T-helper 2 cell (primary cell): Measurements from ENCODE around the gene HLA-G.

Experiments used
- DNase-seq, 5 experiments: peaks; one replicate each; pipeline versions ENCODE4 v3.0.0 to v3.0.0-alpha.2; 2012 to 2022

Gene HLA-G

DNA sequence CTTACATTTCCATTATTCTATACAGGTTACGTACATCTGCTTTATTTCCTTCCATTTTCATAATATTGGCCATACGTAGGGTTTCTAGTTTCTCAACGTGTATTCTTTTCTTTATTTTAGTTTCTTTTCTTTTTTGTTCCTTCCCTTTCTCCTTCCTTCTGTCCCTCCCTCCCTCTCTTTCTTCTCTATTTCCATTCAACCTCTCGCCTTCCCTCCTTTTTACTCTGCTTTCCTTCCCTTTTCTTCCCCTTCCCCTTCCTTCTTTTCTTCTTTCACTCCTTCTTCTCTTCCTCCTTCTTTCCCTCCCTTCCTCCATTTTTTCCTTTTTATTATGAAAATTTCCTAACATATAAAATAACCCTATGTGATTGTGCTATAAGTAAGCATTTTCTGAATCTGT lies 8.7 kb upstream of the HLA-G start:
- DNase-seq: no peak

DNA sequence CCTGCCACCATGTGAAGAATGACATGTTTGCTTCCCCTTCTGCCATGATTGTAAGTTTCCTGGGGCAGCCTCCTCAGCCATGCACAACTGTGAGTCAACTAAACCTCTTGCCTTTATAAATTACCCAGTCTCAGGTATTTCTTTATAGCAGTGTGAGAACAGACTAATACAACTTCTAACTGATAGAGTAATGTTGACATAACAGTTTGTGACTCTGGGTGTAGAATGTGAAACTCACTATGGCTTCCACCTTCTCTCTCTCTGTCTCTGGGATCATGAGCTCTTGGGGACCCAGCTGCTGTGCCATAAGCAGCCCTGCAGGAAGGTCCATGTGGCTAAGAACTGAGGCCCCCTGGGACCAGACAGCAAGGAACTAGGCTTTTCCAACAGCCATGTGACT lies 3.5 kb upstream of the HLA-G start:
- DNase-seq: no peak

DNA sequence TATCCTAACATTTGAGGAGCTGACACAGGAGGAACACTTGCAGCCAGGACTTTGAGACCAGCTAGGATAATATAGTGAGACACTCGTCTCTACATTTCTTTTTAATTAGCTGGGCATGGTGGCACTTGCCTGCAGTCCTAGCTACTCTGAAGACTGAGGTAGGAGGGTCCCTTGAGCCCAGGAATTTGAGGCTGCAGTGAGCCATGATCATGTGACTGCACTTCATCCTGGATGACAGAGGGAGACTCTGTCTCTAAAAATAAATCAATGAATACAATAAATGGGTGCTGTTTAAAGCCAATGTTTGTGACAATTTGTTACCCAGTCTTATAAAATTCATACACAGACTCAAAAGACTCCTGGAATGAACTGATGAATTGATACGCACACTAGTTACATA lies 1.8 kb upstream of the HLA-G start:
- DNase-seq: no peak

DNA sequence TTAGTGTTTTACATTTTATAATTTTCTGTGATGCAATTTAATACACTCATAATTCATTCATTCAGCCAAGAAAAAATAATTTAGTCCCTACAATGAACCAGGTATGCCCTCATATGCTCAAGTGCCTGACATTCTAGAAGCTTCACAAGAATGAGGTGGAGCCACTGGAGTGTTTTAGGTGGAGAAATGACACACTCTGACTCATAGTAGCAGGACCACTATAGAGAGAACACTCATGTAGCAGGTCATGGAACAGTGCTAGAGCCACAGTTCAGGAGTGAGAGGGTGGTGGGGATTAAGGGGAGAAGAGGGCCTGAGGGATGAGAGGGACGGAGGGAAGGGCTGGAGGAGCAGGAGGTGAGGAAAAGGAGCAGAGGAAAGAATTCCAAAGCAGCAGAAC lies 1.4 kb upstream of the HLA-G start:
- no peak for DNase-seq

DNA sequence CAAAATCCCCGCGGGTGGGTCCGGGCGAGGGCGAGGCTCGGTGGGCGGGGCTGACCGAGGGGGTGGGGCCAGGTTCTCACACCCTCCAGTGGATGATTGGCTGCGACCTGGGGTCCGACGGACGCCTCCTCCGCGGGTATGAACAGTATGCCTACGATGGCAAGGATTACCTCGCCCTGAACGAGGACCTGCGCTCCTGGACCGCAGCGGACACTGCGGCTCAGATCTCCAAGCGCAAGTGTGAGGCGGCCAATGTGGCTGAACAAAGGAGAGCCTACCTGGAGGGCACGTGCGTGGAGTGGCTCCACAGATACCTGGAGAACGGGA lies 809 bp downstream of the HLA-G start:
- peak in 1 of 5 experiments; percentile 16 for DNase-seq

DNA sequence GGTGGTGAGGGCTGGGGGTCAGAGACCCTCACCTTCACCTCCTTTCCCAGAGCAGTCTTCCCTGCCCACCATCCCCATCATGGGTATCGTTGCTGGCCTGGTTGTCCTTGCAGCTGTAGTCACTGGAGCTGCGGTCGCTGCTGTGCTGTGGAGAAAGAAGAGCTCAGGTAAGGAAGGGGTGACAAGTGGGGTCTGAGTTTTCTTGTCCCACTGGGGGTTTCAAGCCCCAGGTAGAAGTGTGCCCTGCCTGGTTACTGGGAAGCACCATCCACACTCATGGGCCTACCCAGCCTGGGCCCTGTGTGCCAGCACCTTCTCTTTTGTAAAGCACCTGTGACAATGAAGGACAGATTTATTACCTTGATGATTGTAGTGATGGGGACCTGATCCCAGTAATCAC lies 2.1 kb downstream of the HLA-G start:
- no peak for DNase-seq

DNA sequence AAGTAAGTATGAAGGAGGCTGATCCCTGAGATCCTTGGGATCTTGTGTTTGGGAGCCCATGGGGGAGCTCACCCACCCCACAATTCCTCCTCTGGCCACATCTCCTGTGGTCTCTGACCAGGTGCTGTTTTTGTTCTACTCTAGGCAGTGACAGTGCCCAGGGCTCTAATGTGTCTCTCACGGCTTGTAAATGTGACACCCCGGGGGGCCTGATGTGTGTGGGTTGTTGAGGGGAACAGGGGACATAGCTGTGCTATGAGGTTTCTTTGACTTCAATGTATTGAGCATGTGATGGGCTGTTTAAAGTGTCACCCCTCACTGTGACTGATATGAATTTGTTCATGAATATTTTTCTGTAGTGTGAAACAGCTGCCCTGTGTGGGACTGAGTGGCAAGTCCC lies 2.8 kb downstream of the HLA-G start:
- DNase-seq: no peak

DNA sequence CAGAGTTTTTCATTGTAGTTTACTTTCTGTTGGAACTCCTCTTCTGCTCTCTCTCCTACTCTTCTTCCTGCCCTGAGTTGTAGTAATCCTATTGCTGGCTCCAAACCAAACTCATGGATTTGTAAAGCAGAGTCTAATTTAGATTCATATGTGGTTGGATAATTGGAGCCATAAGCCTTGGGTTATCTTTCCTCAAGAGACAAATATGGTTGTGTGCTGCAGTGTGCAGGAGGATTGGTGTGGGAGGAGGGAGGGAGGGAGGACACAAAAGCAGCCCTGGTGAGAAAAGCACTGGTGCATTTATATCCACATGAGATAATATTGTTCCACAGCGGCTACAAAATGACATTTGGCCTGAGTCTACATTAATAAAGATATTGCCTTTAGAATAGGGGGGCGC lies 4.2 kb downstream of the HLA-G start:
- DNase-seq: no peak

DNA sequence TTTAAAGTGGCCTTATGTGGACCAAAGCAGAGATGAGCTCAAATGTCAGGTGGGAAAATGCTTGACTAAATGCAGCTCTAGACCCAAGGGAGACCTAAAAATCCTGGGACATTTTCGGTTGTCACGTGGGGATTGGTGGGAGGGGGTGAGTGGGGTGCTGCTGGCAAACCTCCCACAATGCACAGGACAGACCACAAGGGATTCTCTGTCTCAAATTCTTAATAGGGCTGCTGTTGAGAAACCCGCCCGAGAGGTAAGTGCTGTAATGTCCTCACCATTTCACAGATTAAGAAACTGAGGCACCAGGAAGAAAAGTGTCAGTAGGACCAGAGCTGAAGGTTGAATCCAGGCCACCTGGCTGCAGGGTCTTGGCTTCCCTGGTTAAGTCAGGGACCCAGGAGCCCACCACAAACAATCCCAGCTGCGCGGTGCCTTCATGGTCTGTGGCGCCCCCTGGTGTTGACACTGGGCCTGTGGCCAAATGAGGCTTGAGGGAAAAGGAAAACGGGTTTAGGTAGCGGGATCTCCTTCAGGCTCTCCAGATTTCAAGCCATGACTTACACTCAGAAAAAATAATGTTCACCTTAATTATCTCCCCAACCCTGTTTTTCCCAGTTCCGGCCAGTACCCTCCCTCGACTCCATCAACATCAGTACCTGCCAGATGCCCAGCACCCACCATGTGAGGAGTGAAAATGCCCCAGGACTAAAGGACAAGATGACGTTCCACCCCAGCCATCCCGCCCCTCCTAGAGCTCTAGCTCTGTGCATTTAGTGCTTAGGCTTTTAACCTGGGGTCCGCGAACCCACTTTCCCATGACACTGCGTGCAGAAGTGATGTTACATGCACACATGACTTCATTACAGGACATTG lies 7.2 kb downstream of the HLA-G start:
- DNase-seq: peak in 3 of 5 experiments; percentile 24 to 45 (median 38)

DNA sequence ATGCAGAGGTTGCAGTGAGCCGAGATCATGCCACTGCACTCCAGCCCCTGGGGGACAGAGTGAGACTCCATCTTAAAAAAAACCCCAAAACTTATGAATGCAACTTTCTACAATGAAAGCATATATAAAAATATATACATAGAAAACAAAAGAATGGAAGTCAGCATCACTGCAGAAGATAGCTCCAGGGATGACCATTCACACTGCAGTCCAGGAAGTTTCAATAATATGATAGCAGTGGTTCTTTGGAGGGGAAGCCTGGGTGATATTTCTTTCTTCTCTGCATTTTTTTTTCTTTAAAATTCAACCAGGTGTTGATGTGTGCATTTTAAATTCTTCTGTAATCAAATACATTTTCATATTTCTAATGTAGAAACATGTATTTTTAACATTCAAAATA lies 12.3 kb downstream of the HLA-G start:
- DNase-seq: no peak

DNA sequence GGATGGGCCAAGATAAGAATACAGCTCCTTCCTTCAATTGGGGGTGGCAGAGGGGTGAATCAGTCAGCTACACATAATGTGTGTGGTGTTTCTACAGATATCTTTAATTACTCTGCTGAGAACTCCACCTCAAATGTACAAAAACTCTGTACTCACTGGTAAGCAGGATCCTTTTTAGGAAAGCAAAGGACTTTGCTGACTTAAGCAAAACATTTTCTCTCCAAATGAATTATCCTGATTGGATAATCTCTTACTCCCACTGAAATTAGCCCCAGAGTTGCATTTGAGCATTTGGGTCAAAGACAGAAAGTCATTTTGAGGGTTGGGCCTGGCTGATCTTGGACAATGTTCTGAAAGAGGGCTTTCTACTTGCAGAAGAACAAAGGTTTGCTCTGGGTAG lies 13.4 kb downstream of the HLA-G start:
- DNase-seq: no peak

DNA sequence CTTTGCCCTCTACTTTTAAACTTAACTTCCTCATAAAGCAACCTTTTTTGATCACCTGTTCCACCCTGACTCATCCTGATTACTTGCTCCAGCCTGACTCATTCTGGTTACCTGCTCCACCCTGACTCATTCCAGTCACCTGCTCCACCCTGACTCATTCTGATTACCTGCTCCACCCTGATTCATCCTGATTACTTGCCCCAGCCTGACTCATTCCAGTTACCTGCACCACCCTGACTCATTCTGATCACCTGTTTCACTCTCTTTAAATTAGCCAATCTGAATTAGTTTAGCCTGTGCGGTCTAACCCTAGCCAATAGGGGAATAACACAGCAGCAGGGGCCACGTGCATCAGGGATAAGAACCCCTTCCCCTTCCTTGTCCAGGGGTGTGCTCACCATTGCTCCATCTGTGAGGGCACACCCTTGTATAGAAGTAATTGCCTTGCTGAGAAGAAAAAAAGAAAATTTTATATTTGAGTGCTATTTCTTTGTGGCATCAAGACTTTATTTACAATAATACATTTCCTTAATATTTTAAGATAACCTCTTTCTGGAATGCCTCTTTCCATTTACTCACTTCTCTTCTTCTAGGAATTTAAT lies 17.9 kb downstream of the HLA-G start:
- peak in 2 of 5 experiments; percentile 39 to 71 for DNase-seq

DNA sequence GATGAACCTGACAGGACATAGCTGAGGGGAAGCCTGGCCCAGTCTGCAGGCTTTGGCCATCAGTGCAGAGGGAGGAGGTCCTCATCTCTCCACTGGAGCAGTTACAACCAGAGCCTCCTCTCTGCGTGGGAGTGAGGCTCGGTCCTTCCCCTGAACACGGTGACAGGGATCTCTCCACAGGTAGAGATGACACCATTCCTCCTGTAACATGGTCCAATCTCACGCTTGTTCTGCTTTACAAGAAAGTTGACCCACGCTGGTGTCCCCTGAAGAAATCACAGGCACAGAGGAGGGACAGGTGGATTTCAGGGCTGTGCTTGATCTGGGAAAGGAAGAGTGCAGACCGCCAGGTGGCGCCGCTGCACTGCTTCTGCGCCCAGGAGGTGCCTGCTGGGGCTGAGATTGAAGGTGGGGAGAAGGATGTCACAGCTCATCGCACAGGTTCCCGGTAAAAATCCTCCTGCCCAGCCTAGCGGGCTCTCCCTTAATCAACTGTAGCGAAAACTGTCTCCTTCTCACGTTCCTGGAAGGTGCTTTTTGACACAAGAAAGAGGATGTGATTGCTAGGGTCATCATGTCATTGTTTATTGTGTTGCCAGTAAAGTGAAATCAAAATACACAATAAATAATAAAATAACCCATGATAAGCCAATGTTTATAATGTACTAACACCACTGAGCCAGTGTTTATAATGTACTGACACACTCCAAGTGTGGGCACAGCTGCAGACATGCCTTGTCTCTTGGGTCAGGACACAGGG lies 20.4 kb downstream of the HLA-G start:
- peak; percentile 69 to 78 (median 75) for DNase-seq

DNA sequence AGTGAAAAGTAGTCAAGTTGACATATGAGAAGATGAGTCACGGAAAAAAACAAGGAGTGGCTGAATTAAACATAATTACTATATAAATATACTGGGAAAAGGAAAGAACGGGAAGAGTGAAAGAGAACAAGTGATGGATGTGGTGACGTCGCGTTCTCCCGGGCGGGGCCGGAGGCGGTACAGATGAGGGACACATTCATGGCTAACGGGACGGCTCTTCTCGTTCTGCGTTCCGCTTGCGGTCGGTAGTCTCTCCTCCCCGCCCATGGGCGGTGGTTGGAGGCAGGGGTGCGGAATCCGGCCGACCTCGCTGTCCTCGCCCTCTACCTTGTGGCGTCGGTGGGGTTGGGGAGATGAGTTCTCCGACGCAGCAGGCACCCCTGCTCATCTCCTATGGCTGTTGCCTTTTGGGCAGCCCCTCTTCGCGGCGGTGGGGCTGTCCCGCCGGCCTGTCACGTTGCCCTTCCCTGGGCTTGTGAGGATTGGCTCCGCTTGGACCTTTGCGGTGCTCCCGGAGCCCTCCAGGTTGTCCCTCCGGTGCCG lies 22.5 kb downstream of the HLA-G start:
- peak in 1 of 5 experiments; percentile 35 for DNase-seq

DNA sequence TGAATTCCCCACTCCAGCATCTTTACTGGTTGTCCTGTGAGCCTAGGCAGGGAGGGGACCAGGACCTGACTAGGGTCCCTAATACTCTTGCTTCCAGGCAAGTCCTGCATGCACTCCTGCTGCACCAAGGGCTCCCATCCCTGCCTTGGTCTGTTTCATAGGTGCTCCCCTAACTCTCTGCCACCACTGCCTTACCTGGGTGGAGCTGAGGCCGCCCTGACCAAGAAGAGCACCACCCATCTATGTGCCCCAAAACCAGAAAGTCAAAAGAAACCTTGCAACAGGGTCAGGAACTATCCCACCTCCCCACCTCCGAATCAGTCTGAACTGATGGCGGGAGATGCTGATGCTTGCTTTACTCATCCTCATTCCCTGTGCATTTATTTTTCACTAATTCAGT lies 23.6 kb downstream of the HLA-G start:
- DNase-seq: no peak

DNA sequence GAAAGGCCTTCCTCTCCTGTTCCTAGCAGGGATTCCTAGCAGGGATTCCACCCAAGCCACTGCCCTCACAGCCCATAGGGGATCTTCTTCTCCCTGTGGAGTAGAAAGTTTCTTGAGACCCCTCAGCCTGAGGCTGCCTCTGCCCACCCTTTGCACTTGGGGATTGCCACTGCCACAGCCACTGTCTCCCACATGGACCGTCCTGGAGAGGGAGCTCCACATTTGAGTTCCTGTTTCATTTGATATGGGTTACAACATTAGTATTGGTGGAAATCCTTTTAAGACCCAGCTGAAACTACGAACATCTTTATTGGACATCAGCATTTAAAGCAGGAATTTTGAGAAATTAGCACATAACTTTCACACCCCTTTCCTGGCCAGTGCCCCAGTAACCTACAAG lies 25.6 kb downstream of the HLA-G start:
- no peak for DNase-seq

DNA sequence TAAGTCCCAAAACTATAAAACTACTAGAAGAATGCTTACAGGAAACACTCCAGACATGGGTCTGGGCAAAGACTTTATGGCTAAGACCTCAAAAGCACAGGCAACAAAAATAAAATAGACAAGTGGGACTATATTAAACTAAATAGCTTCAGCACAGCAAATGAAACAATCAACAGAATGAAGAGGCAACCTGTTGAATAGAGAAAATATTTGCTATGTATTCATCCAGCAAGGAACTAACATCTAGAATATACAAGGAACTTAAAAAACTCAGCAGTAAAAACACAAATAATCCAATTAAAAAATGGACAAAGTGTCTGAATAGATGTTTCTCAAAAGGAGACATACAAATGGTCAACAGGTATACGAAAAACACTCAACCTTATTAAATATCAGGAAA lies 30.4 kb downstream of the HLA-G start:
- DNase-seq: no peak

DNA sequence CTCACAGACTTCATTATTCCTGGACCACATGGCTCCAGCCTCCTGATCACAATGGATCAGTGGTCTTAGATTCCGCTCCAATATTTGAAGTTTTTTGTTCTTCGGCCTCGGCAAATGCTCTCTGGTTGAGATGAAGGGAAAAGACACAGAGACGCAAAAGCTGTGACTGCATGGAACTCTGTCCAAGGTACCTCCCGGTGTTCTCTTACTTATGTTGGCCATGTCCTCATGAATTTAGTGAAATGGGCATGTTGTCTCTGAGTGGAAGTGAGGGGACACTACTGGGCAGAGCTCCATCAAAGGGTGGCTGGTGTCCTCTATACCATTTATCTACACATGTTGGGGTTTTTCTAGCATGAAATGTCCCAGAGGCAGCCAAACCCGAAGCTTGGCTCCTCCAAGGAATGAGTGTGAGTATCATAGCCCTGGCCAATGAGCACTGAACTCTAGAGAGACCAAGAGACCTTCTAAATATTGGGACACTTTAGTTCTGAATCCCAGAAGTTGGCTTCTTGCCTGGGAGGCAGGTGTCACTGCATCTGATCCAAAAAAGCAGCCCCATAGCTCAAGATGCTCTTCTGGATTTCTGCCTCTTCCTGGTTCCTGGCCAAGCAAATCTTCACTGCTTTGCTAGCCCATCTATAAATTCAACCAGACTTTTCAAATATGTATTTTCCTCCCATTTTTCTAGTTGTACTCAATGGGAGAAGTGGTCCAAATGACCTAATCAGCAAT lies 34.1 kb downstream of the HLA-G start:
- DNase-seq: no peak

DNA sequence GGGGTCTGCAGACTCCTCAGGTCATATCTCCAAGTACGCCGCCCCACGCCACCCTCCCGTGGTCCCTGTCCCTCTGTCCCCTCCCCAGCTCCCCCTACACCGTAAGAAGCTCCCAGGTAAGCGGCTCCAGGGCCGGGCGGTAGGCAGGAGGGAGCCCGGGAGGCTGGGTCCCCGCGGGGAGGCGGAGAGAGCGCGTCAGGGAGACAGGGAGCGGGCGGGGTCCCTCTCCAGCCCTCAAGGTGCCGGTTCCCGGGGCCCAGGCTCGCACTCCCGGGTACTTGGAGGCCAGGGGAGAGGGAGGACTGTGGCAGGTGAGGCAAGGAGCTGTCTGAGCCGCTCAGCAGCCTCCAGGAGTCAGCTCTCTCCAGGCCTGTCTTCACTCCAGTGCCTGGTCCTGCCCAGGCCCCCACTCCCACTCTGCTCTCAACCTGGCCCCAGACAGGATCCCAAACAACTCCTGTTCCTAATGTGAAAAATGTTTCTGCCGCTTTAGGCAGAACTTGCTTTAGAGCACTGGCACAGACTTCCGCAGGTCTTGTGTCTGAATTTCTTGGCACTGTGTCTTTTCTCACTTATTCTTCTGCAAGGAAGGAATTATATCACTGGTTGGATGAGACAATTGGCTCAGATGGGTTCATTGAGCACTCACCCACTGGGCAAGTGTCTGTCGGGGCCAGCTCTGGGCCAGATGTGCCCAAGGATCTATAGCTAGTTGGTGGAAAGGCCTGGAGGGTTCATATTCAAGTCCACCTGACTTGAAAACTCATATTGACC lies 36.6 kb downstream of the HLA-G start:
- DNase-seq: no peak

DNA sequence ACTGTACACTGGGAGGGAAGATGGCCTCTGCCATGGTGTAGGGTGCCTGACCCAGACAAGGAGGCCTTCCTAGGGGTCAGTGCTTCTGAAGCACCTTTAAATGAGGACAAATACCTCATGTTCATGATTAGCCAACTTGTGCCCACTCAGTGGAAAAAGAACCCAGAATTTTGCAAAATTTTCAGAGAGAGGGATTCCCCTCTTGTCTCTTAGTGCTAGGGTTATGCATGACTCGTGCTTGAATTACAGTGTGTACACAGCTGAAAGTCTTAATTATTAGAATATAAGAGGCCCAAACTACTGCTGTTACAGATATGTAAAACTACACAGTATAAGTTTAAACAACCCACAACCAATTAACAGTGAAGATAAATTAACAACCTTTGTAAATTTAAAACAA lies 38.0 kb downstream of the HLA-G start:
- no peak for DNase-seq

DNA sequence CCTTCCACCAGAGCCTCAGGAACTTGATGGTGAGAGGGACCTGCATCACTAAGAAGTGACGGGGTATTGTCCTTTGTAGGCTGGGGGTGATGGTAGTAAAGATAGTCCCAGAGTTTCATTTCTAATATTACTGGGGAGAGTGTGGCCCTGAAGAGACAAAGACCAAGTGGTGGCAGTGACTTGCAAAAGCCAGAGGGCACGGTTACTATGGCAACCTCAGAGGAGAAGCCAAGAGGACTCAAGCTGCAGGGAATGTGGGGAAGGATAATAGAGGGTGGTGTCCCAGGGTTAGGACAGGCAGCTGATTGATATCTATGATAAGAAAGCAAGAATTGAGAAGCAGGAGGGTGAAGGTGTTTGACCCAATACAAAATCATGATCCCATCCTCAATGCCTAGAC lies 42.5 kb downstream of the HLA-G start:
- no peak for DNase-seq

DNA sequence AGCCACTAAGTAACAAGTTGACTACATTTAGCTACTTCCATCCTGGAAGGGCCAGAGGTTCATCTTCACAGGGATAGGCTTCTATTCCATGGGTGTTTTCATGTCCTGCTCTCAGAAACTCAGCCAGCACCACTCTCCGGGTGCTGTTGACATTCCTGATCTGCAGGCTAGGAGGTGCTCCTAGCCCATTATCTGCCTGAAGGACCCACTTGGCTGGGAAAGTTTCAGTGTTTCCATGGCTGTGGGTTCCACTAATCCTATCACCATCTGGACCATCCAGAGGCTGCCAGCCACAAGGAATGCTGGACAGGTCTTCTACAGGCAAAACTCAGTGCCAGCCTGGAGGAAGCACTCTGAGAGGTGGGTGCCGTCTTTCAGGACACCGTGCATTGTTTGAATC lies 45.2 kb downstream of the HLA-G start:
- DNase-seq: no peak
